Activated CD8-positive, alpha-beta T cell treated with anti-CD3 and anti-CD28 coated beads, Interleukin-2, amount 10 ng/mL, durations not matched to agents 7 days and 5 days (primary cell): Measurements from ENCODE around the gene RNF133. TPM values are rescaled to one million over a fixed set of nuclear protein-coding genes. Genes with fewer than 3 reads are reported as not detected.
"Not testable (repeated sequence)": the region's sequence is repeated elsewhere in the genome, so short reads cannot be mapped to it uniquely, and the experiment has no call there.

Experiments used
- ATAC-seq: fragments of 150-1000 bp; cut with Tn5 transposase; one replicate; pipeline ENCODE4 v1.10.0; 2021; ENCODE audit warnings: moderate library complexity
- CTCF ChIA-PET: fragments of 350-600 bp; sonication (Branson Sonifier 250); formaldehyde crosslinking; loops from one replicate; lab custom pipeline; 2021; ENCODE audit warnings: antibody characterized with exemption; lab: Charles Lee
- POLR2A ChIA-PET: fragments of 350-600 bp; sonication (Branson Sonifier 250); formaldehyde crosslinking; loops from one replicate; lab custom pipeline; 2021; ENCODE audit warnings: antibody characterized with exemption; lab: Charles Lee
- DNase-seq: peaks from one replicate; pipeline ENCODE4 v3.0.0-alpha.2; 2020
- H3K27ac Mint-ChIP-seq: one replicate; pipeline ENCODE4 v1.8.0; 2021; ENCODE audit warnings: mild to moderate bottlenecking, mixed read lengths
- H3K27me3 Mint-ChIP-seq: one replicate; pipeline ENCODE4 v1.8.0; 2021; ENCODE audit warnings: low read depth, mixed read lengths
- H3K36me3 Mint-ChIP-seq: one replicate; pipeline ENCODE4 v1.8.0; 2021; ENCODE audit warnings: low read depth, mixed read lengths
- H3K4me1 Mint-ChIP-seq: one replicate; pipeline ENCODE4 v1.8.0; 2021; ENCODE audit warnings: low read depth, mixed read lengths
- H3K4me3 Mint-ChIP-seq: one replicate; pipeline ENCODE4 v1.8.0; 2021; ENCODE audit warnings: mild to moderate bottlenecking, mixed read lengths
- H3K9me3 Mint-ChIP-seq: one replicate; pipeline ENCODE4 v1.8.0; 2022; ENCODE audit warnings: mixed read lengths; ENCODE audit not compliant: insufficient read depth
- total RNA-seq, 2 experiments: library from RNA; stranded (reverse); gene quantifications; one replicate each; pipeline ENCODE4 v1.2.3, GENCODE V29; 2021

Gene RNF133
- total RNA-seq, 2 experiments from 2014 or later: not detected

DNA sequence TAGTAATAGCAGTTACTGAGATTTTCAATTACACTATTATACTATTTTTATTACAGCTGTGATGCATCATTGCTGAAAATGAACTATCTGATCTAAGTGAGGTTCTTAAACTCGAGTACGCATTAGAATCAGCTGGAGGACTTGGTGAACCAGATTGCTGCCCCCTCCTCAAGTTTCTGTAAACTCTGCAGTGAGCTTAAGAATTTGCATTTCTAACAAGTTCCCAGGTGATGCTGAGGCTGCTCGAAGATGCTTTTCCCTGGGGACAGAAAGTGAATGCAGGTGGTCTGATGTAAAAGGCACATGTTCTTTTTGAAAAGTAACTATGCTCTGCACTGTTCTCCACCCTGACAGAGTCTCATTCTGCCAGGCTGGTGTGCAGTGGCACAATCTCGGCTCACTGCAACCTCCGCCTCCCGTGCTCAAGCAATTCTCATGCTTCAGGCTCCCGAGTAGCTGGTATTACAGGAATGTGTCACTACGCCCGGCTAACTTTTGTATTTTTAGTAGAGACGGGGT lies 12.5 kb downstream of the RNF133 start:
- ChIA-PET POLR2A (no interaction called here), CTCF (no interaction called here)
- DNase-seq (no peak), ATAC-seq (no peak)
- no peak overlapping the region for H3K4me3 Mint-ChIP-seq
- H3K4me1 Mint-ChIP-seq: no peaks in the 10 kb centered on the region
- H3K27me3 Mint-ChIP-seq: no peaks in the 10 kb centered on the region
- no peaks in the 10 kb centered on the region for H3K36me3 Mint-ChIP-seq
- H3K9me3 Mint-ChIP-seq: no peaks in the 10 kb centered on the region
- H3K27ac Mint-ChIP-seq: no peak overlapping the region

DNA sequence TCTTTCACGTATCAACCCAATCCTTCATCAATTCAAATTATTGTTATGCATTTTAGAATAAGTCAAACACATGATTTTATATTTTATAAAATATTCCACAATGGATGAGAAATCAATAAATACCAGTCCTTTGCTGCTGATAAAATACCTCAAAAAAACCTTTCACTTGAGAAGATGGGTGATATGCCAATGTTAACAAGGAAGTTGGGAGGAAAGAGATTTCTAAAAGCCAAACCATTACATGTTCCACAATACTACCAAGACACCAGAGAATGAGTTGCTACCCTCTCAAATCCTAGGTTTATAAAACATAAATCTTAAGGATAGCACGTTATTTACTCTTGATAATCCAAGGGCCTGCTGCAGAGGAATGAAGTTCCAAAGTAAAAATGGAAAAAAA lies 14.4 kb downstream of the RNF133 start:
- no peak overlapping the region for H3K4me3 Mint-ChIP-seq
- ChIA-PET CTCF (no interaction called here), POLR2A (no interaction called here)
- no peaks in the 10 kb centered on the region for H3K9me3 Mint-ChIP-seq
- H3K36me3 Mint-ChIP-seq: no peaks in the 10 kb centered on the region
- no peaks in the 10 kb centered on the region for H3K27me3 Mint-ChIP-seq
- ATAC-seq: no peak
- DNase-seq: no peak
- no peaks in the 10 kb centered on the region for H3K4me1 Mint-ChIP-seq
- no peak overlapping the region for H3K27ac Mint-ChIP-seq

GRCh38 chr7:122682815-122683550 lies 15.9 kb downstream of the RNF133 start:
- DNase-seq: no peak
- Mint-ChIP-seq H3K9me3 (no peaks in the 10 kb centered on the region), H3K4me3 (no peak overlapping the region), H3K4me1 (no peaks in the 10 kb centered on the region), H3K27me3 (no peaks in the 10 kb centered on the region), H3K27ac (no peak overlapping the region), H3K36me3 (no peaks in the 10 kb centered on the region)
- POLR2A ChIA-PET: no interaction called here
- no peak for ATAC-seq
- CTCF ChIA-PET: no interaction called here

- CTCF ChIA-PET, H3K4me3 Mint-ChIP-seq, H3K27me3 Mint-ChIP-seq, H3K4me1 Mint-ChIP-seq, H3K27ac Mint-ChIP-seq, H3K36me3 Mint-ChIP-seq, ATAC-seq, POLR2A ChIA-PET, H3K9me3 Mint-ChIP-seq, DNase-seq: not testable (repeated sequence)
Observed at GRCh38 chr7:122681186-122681585, 17.7 kb downstream of the RNF133 start.

- H3K4me3 Mint-ChIP-seq: no peak overlapping the region
- H3K4me1 Mint-ChIP-seq: no peaks in the 10 kb centered on the region
- no peak overlapping the region for H3K27ac Mint-ChIP-seq
- POLR2A ChIA-PET: no interaction called here
- ATAC-seq: no peak
- H3K9me3 Mint-ChIP-seq: no peaks in the 10 kb centered on the region
- no peaks in the 10 kb centered on the region for H3K36me3 Mint-ChIP-seq
- CTCF ChIA-PET: no interaction called here
- no peak for DNase-seq
- no peaks in the 10 kb centered on the region for H3K27me3 Mint-ChIP-seq
Observed at GRCh38 chr7:122679813-122680212, 19.1 kb downstream of the RNF133 start.

DNA sequence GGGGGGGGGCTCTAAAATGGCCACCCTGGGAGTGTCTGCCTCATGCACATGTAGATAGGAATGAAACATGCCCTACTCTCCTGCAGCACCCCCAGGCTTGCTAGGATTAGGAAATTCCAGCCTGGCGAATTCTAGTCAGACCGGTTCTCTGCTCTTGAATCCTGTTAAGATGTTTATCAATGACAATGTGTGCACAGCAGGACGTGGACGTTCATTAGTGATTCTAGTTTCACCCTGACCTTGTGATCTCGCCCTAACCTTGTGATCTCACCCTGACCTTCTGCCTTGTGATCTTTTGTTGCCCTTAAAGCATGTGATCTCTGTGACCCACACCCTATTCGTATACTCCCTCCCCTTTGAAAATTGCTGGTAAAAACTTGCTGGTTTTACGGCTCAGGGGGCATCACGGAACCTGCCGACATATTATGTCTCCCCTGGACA lies 19.6 kb downstream of the RNF133 start:
- ATAC-seq, H3K4me3 Mint-ChIP-seq, H3K9me3 Mint-ChIP-seq, CTCF ChIA-PET, H3K36me3 Mint-ChIP-seq, H3K27ac Mint-ChIP-seq, H3K4me1 Mint-ChIP-seq, DNase-seq, POLR2A ChIA-PET, H3K27me3 Mint-ChIP-seq: not testable (repeated sequence)

GRCh38 chr7:122677149-122677548 lies 21.8 kb downstream of the RNF133 start:
- no peak for DNase-seq
- Mint-ChIP-seq H3K4me1 (no peaks in the 10 kb centered on the region), H3K9me3 (no peaks in the 10 kb centered on the region), H3K27me3 (no peaks in the 10 kb centered on the region), H3K36me3 (no peaks in the 10 kb centered on the region), H3K27ac (no peak overlapping the region), H3K4me3 (no peak overlapping the region)
- ChIA-PET CTCF (no interaction called here), POLR2A (no interaction called here)
- ATAC-seq: no peak

DNA sequence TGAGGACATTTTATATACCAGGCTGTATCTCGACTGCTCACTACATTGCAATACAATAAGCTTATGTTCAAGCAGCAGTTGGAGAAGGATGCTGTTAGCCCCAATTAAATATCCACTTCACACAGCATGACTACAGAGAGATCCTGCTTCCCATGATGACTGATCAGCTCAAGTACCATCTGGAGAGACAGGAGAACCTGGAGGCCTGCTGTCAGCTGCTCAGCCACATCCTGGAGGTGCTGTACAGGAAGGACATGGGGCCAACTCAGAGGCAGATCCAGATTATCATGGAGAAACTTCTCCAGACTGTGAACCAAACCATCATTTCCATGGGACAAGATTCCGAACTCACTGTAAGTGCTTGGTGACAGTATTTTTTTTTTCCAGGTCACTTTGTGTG lies 22.5 kb downstream of the RNF133 start:
- Mint-ChIP-seq H3K27ac (no peak overlapping the region), H3K9me3 (no peaks in the 10 kb centered on the region), H3K36me3 (no peaks in the 10 kb centered on the region), H3K27me3 (no peaks in the 10 kb centered on the region), H3K4me3 (no peak overlapping the region), H3K4me1 (no peaks in the 10 kb centered on the region)
- ATAC-seq: no peak
- ChIA-PET POLR2A (no interaction called here), CTCF (no interaction called here)
- no peak for DNase-seq

- Mint-ChIP-seq H3K36me3 (no peaks in the 10 kb centered on the region), H3K27me3 (no peaks in the 10 kb centered on the region), H3K4me1 (no peaks in the 10 kb centered on the region), H3K4me3 (no peak overlapping the region), H3K9me3 (no peaks in the 10 kb centered on the region), H3K27ac (no peak overlapping the region)
- DNase-seq (no peak), ATAC-seq (no peak)
- POLR2A ChIA-PET: no interaction called here
- CTCF ChIA-PET: no interaction called here
Observed at GRCh38 chr7:122675621-122676020, 23.3 kb downstream of the RNF133 start.

DNA sequence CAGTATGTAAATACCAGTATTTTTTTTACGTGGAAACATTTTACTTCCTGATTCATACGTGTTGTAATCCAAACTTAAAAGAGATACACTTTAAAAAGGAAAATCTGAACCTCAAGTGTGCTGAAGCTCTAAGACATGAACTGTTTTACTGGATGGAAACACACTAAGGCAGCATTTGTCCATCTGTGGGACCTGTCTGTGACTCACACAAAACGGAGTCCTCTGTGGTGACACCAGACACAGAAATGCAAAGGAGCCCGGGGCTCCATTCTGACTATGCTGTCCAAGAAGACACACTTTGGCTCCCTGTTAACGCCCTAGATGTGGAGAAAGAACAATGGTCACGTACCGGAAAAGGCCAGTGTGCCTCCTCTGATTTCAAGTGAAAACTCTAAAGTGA lies 23.9 kb downstream of the RNF133 start:
- H3K36me3 Mint-ChIP-seq: no peaks in the 10 kb centered on the region
- DNase-seq (no peak), ATAC-seq (no peak)
- CTCF ChIA-PET: no interaction called here
- H3K4me3 Mint-ChIP-seq: no peak overlapping the region
- H3K4me1 Mint-ChIP-seq: no peaks in the 10 kb centered on the region
- H3K27me3 Mint-ChIP-seq: no peaks in the 10 kb centered on the region
- no peak overlapping the region for H3K27ac Mint-ChIP-seq
- no peaks in the 10 kb centered on the region for H3K9me3 Mint-ChIP-seq
- POLR2A ChIA-PET: no interaction called here

- no peak overlapping the region for H3K27ac Mint-ChIP-seq
- ATAC-seq: no peak
- H3K4me3 Mint-ChIP-seq: no peak overlapping the region
- ChIA-PET CTCF (no interaction called here), POLR2A (no interaction called here)
- H3K4me1 Mint-ChIP-seq: no peaks in the 10 kb centered on the region
- H3K27me3 Mint-ChIP-seq: no peaks in the 10 kb centered on the region
- no peaks in the 10 kb centered on the region for H3K36me3 Mint-ChIP-seq
- DNase-seq: no peak
- no peaks in the 10 kb centered on the region for H3K9me3 Mint-ChIP-seq
Observed at GRCh38 chr7:122674502-122674901, 24.4 kb downstream of the RNF133 start.

DNA sequence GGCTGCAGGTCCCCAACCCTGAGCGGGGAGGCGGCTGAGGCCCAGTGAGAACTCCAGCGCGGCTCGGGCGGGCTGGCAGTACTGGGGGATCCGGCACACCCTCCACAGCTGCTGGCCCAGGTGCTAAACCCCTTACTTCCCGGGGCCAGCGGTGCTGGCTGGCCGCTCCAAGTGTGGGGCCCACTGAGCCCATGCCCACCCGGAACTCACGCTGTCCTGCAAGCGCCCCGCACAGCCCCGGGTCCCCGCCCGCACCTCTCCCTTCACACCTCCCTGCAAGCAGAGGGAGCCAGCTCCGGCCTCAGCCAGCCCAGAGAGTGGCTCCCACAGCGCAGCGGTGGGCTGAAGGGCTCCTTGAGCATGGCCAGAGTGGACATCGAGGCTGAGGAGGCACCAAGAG lies 25.0 kb downstream of the RNF133 start:
- Mint-ChIP-seq H3K36me3 (no peaks in the 10 kb centered on the region), H3K9me3 (no peaks in the 10 kb centered on the region), H3K4me3 (no peak overlapping the region), H3K4me1 (no peaks in the 10 kb centered on the region), H3K27me3 (no peaks in the 10 kb centered on the region), H3K27ac (no peak overlapping the region)
- DNase-seq (no peak), ATAC-seq (no peak)
- ChIA-PET POLR2A (no interaction called here), CTCF (no interaction called here)

GRCh38 chr7:122672536-122672935 lies 26.4 kb downstream of the RNF133 start:
- no peaks in the 10 kb centered on the region for H3K4me1 Mint-ChIP-seq
- no peak overlapping the region for H3K4me3 Mint-ChIP-seq
- no peaks in the 10 kb centered on the region for H3K9me3 Mint-ChIP-seq
- H3K27me3 Mint-ChIP-seq: no peaks in the 10 kb centered on the region
- ATAC-seq (no peak), DNase-seq (no peak)
- ChIA-PET POLR2A (no interaction called here), CTCF (no interaction called here)
- no peaks in the 10 kb centered on the region for H3K36me3 Mint-ChIP-seq
- H3K27ac Mint-ChIP-seq: no peak overlapping the region
